Measurements from ENCODE around the gene GUCY2C. TPM values are rescaled to one million over a fixed set of nuclear protein-coding genes. Genes with fewer than 3 reads are reported as not detected.

The GUCY2C gene
- total and polyA plus RNA-seq, 9 donors: 0.36 TPM; not detected in 8

- TF ChIP-seq POLR2A (IDR thresholded peaks at IDR 0.05): no peak
- no peak for TF ChIP-seq EP300 (IDR thresholded peaks at IDR 0.05)
- TF ChIP-seq, protein P1, sequence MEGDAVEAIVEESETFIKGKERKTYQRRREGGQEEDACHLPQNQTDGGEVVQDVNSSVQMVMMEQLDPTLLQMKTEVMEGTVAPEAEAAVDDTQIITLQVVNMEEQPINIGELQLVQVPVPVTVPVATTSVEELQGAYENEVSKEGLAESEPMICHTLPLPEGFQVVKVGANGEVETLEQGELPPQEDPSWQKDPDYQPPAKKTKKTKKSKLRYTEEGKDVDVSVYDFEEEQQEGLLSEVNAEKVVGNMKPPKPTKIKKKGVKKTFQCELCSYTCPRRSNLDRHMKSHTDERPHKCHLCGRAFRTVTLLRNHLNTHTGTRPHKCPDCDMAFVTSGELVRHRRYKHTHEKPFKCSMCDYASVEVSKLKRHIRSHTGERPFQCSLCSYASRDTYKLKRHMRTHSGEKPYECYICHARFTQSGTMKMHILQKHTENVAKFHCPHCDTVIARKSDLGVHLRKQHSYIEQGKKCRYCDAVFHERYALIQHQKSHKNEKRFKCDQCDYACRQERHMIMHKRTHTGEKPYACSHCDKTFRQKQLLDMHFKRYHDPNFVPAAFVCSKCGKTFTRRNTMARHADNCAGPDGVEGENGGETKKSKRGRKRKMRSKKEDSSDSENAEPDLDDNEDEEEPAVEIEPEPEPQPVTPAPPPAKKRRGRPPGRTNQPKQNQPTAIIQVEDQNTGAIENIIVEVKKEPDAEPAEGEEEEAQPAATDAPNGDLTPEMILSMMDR (IDR thresholded peaks at IDR 0.05): no peak
- Histone ChIP-seq H3K27me3 (no peaks in the 10 kb centered on the region), H3K36me3 (no peaks in the 10 kb centered on the region), H3K4me1 (ENCODE audit: insufficient read depth) (no peaks in the 10 kb centered on the region), H3K27ac (no peak overlapping the region), H3K4me3 (no peak overlapping the region), H3K9me3 (no peaks in the 10 kb centered on the region)
- WGBS, 3 donors: 93 to 96% (median 93%) methylated on average over 1 of the region's 1 CpG
- DNase-seq: no peak
- intact Hi-C loops (cut with DNase I): no loop called here
Observed at GRCh38 chr12:14655284-14655683, 41.1 kb downstream of the GUCY2C start.

- H3K27ac ChIP-seq: no peak overlapping the region
- TF ChIP-seq, protein P1 (IDR thresholded peaks at IDR 0.05): no peak
- no peak for TF ChIP-seq EP300 (IDR thresholded peaks at IDR 0.05)
- no peak for TF ChIP-seq POLR2A (IDR thresholded peaks at IDR 0.05)
- H3K4me3 ChIP-seq: no peak overlapping the region
- intact Hi-C loops (cut with DNase I): no loop called here
- DNase-seq: no peak
- no peaks in the 10 kb centered on the region for H3K4me1 ChIP-seq (ENCODE audit: insufficient read depth)
- H3K27me3 ChIP-seq: no peaks in the 10 kb centered on the region
- H3K36me3 ChIP-seq: no peaks in the 10 kb centered on the region
- H3K9me3 ChIP-seq: no peaks in the 10 kb centered on the region
Observed at GRCh38 chr12:14654842-14655241, 41.6 kb downstream of the GUCY2C start.

- H3K27me3 ChIP-seq: no peaks in the 10 kb centered on the region
- 73 to 80% (median 79%) methylated on average over 4 of the region's 4 CpGs for WGBS, 3 donors
- no peak for DNase-seq
- H3K4me1 ChIP-seq (ENCODE audit: insufficient read depth): no peaks in the 10 kb centered on the region
- H3K27ac ChIP-seq: no peak overlapping the region
- no peaks in the 10 kb centered on the region for H3K36me3 ChIP-seq
- no peak overlapping the region for H3K4me3 ChIP-seq
- TF ChIP-seq POLR2A (IDR thresholded peaks at IDR 0.05) (no peak), EP300 (IDR thresholded peaks at IDR 0.05) (no peak)
- TF ChIP-seq, protein P1 (IDR thresholded peaks at IDR 0.05): no peak
- H3K9me3 ChIP-seq: no peaks in the 10 kb centered on the region
- intact Hi-C loops (cut with DNase I): no loop called here
Observed at GRCh38 chr12:14654416-14654815, 42.0 kb downstream of the GUCY2C start.

GRCh38 chr12:14652483-14652882, 43.9 kb downstream of the GUCY2C start:
- intact Hi-C loops (cut with DNase I): no loop called here

More at GRCh38 chr12:14652483-14652882, 43.9 kb downstream of the GUCY2C start:
- no peak for DNase-seq
- 87 to 91% (median 88%) methylated on average over 2 of the region's 2 CpGs for WGBS, 3 donors
- Histone ChIP-seq H3K9me3 (no peaks in the 10 kb centered on the region), H3K4me3 (no peak overlapping the region), H3K4me1 (ENCODE audit: insufficient read depth) (no peaks in the 10 kb centered on the region), H3K36me3 (no peaks in the 10 kb centered on the region), H3K27ac (no peak overlapping the region), H3K27me3 (no peaks in the 10 kb centered on the region)
- TF ChIP-seq, protein P1 (IDR thresholded peaks at IDR 0.05): no peak
- TF ChIP-seq EP300 (IDR thresholded peaks at IDR 0.05): no peak
- TF ChIP-seq POLR2A (IDR thresholded peaks at IDR 0.05): no peak

Data from ovary (tissue), 9 donors.